Neural cell (in vitro differentiated cells): ENCODE data around the gene TECPR2. TPM values are rescaled to one million over a fixed set of nuclear protein-coding genes. Genes with fewer than 3 reads are reported as not detected.
A peak's percentile ranks its signal among the peaks of the same experiment; 100 is the strongest.

ENCODE experiments used
- H2AFZ ChIP-seq: fragments of 200-600, 300-800 bp; sonication (generic), shearing (Covaris generic); 2 replicates; pipeline ENCODE4 v1.6.0; 2014; ENCODE audit warnings: low read depth, mild to moderate bottlenecking, antibody characterized with exemption, low read length, moderate library complexity
- H3F3A ChIP-seq: fragments of 200-600 bp; shearing (Covaris generic); 2 replicates; pipeline ENCODE4 v1.6.1; 2016; ENCODE audit warnings: mild to moderate bottlenecking, moderate library complexity, mixed read lengths, antibody characterized with exemption, low read length; ENCODE audit not compliant: insufficient read depth, poor library complexity, severe bottlenecking
- H3K27ac ChIP-seq: fragments of 200-600, 300-800 bp; sonication (generic), shearing (Covaris generic); 2 replicates; pipeline ENCODE4 v1.5.1; 2014; ENCODE audit warnings: mild to moderate bottlenecking, low read length, moderate library complexity
- H3K27me3 ChIP-seq: fragments of 300-800, 200-600 bp; sonication (generic), shearing (Covaris generic); 2 replicates; pipeline ENCODE4 v1.6.0; 2014; ENCODE audit warnings: mild to moderate bottlenecking, low read depth, low read length, moderate library complexity; ENCODE audit not compliant: insufficient read depth
- H3K36me3 ChIP-seq: fragments of 300-800, 200-600 bp; sonication (generic), shearing (Covaris generic); 2 replicates; pipeline ENCODE4 v1.5.1; 2014; ENCODE audit warnings: mild to moderate bottlenecking, antibody characterized with exemption, low read length, moderate library complexity; ENCODE audit not compliant: insufficient read depth
- H3K4me2 ChIP-seq: fragments of 300-800, 200-600 bp; sonication (generic), shearing (Covaris generic); 2 replicates; pipeline ENCODE4 v1.6.0; 2014; ENCODE audit warnings: mild to moderate bottlenecking, low read length
- H3K4me3 ChIP-seq: fragments of 300-800, 200-600 bp; sonication (generic), shearing (Covaris generic); 2 replicates; pipeline ENCODE4 v1.5.1; 2014; ENCODE audit warnings: mild to moderate bottlenecking, low read length, moderate library complexity
- H3K79me2 ChIP-seq: fragments of 200-600 bp; shearing (Covaris generic); replicated peaks from 2 replicates; pipeline ENCODE4 v1.6.0; 2014; ENCODE audit warnings: mild to moderate bottlenecking, low read length, moderate library complexity; ENCODE audit not compliant: insufficient read depth
- H3K9ac ChIP-seq: fragments of 300-800, 200-600 bp; sonication (generic), shearing (Covaris generic); 2 replicates; pipeline ENCODE4 v1.6.1; 2016; ENCODE audit warnings: mild to moderate bottlenecking, low read length, mixed read lengths
- H3K9me2 ChIP-seq: fragments of 200-600 bp; shearing (Covaris generic); 2 replicates; pipeline ENCODE4 v1.6.1; 2016; ENCODE audit warnings: mild to moderate bottlenecking, low read length, mixed read lengths; ENCODE audit not compliant: insufficient read depth
- H3K9me3 ChIP-seq: fragments of 200-600, 300-800 bp; sonication (generic), shearing (Covaris generic); 2 replicates; pipeline ENCODE4 v1.6.1; 2016; ENCODE audit warnings: mild to moderate bottlenecking, mixed run types, low read length, moderate library complexity, mixed read lengths
- H4K20me1 ChIP-seq: fragments of 200-600 bp; shearing (Covaris generic); 2 replicates; pipeline ENCODE4 v1.6.1; 2016; ENCODE audit warnings: mild to moderate bottlenecking, mixed run types; ENCODE audit not compliant: insufficient read depth
- EP300 ChIP-seq: fragments of 450-650 bp; conservative IDR thresholded peaks from 2 replicates; pipeline ENCODE4 v1.6.1; 2014; ENCODE audit warnings: antibody characterized with exemption, mild to moderate bottlenecking, moderate library complexity; ENCODE audit not compliant: poor library complexity, severe bottlenecking
- EZH2 ChIP-seq: fragments of 200-600, 300-800 bp; shearing (Covaris generic), sonication (generic); IDR thresholded peaks from 2 replicates; pipeline ENCODE4 v1.6.1; 2014; ENCODE audit warnings: antibody characterized with exemption, low read length, borderline replicate concordance, mild to moderate bottlenecking; ENCODE audit not compliant: insufficient read depth, poor library complexity, severe bottlenecking
- MXI1 ChIP-seq: fragments of 450-650 bp; conservative IDR thresholded peaks from 2 replicates; pipeline ENCODE4 v1.6.1; 2014; ENCODE audit warnings: antibody characterized with exemption, mild to moderate bottlenecking; ENCODE audit not compliant: poor library complexity, severe bottlenecking
- POLR2AphosphoS5 ChIP-seq: IDR thresholded peaks from 2 replicates; pipeline ENCODE4 v1.6.1; 2012
- RAD21 ChIP-seq: fragments of 450-650 bp; conservative IDR thresholded peaks from 2 replicates; pipeline ENCODE4 v1.6.1; 2014; ENCODE audit warnings: antibody characterized with exemption, mild to moderate bottlenecking, moderate library complexity
- REST ChIP-seq: IDR thresholded peaks from 2 replicates; pipeline ENCODE4 v1.6.1; 2012; ENCODE audit warnings: borderline replicate concordance
- SMC3 ChIP-seq: fragments of 450-650 bp; conservative IDR thresholded peaks from 2 replicates; pipeline ENCODE4 v1.6.1; 2014; ENCODE audit warnings: antibody characterized with exemption, mild to moderate bottlenecking, moderate library complexity; ENCODE audit not compliant: poor library complexity
- TAF1 ChIP-seq: IDR thresholded peaks from 2 replicates; pipeline ENCODE4 v1.6.1; 2012; ENCODE audit warnings: low read depth
- polyA plus RNA-seq: library from polyadenylated mRNA; depleted of rRNA; stranded (reverse); fragments of >200 nt; gene quantifications from 2 replicates; pipeline ENCODE4 v1.2.3, GENCODE V29; 2014
- TF ChIP-seq, protein P1 (sequence below): fragments of 450-650 bp; IDR thresholded peaks from 2 replicates; pipeline ENCODE4 v1.5.1; 2014; ENCODE audit warnings: antibody characterized with exemption, mild to moderate bottlenecking, moderate library complexity; ENCODE audit not compliant: poor library complexity, severe bottlenecking

Gene TECPR2
- polyA plus RNA-seq, 1 donor from 2014 or later = 7.0 TPM

DNA sequence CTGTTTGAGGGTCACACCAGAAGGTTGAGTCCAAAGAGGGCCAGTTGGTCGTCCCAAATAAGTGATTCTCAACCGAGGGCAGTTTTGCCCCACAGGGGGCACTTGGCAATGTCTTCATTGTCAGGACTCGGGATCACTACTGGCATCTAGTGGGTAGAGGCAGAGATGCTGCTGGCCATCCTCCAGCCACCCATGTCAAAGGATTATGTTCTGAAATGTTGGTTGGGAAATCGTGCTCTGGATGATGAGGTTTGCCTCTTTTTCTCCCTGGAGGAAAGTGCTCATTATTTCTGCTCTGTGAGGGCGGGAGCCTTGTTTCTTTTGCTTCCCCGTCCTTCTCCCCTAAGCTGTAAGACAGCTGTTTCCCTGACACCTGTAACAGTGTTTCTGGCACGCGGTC is 39.6 kb upstream of the TECPR2 start:
- Histone ChIP-seq H3K9me3 (no peaks in the 10 kb centered on the region), H3K27ac (no peak overlapping the region), H3K27me3 (no peaks in the 10 kb centered on the region), H3K79me2 (peaks cover 3% of the 10 kb centered on the region), H3K36me3 (no peaks in the 10 kb centered on the region), H3K4me3 (no peak overlapping the region), H3K9me2 (no peaks in the 10 kb centered on the region), H3K4me2 (no peak overlapping the region), H2AFZ (no peak overlapping the region), H3K9ac (no peak overlapping the region), H4K20me1 (no peaks in the 10 kb centered on the region), H3F3A (no peaks in the 10 kb centered on the region)
- no peak for TF ChIP-seq REST
- no peak for TF ChIP-seq MXI1
- no peak for TF ChIP-seq EP300
- TF ChIP-seq POLR2AphosphoS5 = no peak
- TF ChIP-seq RAD21 = no peak
- peak; percentile 34 for TF ChIP-seq SMC3
- TF ChIP-seq EZH2 = no peak
- TF ChIP-seq, protein P1, sequence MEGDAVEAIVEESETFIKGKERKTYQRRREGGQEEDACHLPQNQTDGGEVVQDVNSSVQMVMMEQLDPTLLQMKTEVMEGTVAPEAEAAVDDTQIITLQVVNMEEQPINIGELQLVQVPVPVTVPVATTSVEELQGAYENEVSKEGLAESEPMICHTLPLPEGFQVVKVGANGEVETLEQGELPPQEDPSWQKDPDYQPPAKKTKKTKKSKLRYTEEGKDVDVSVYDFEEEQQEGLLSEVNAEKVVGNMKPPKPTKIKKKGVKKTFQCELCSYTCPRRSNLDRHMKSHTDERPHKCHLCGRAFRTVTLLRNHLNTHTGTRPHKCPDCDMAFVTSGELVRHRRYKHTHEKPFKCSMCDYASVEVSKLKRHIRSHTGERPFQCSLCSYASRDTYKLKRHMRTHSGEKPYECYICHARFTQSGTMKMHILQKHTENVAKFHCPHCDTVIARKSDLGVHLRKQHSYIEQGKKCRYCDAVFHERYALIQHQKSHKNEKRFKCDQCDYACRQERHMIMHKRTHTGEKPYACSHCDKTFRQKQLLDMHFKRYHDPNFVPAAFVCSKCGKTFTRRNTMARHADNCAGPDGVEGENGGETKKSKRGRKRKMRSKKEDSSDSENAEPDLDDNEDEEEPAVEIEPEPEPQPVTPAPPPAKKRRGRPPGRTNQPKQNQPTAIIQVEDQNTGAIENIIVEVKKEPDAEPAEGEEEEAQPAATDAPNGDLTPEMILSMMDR = peak; percentile 45
- TF ChIP-seq TAF1 = no peak

GRCh38 chr14:102325791-102326345 is 36.9 kb upstream of the TECPR2 start:
- Histone ChIP-seq H3K4me2 (no peak overlapping the region), H3K27ac (no peak overlapping the region), H3K9ac (no peak overlapping the region)

More at GRCh38 chr14:102325791-102326345, 36.9 kb upstream of the TECPR2 start:
- no peaks in the 10 kb centered on the region for H3K36me3 ChIP-seq
- no peaks in the 10 kb centered on the region for H3K9me3 ChIP-seq
- H3K4me3 ChIP-seq = no peak overlapping the region
- no peaks in the 10 kb centered on the region for H3K27me3 ChIP-seq
- no peaks in the 10 kb centered on the region for H4K20me1 ChIP-seq
- H2AFZ ChIP-seq = no peak overlapping the region
- H3K9me2 ChIP-seq = no peaks in the 10 kb centered on the region
- no peaks in the 10 kb centered on the region for H3F3A ChIP-seq
- TF ChIP-seq MXI1 = no peak
- TF ChIP-seq, protein P1 = no peak
- TF ChIP-seq POLR2AphosphoS5 = no peak
- TF ChIP-seq EZH2 = no peak
- H3K79me2 ChIP-seq = peaks cover 3% of the 10 kb centered on the region
